ENCODE data around the gene CORO1A. TPM values are rescaled to one million over a fixed set of nuclear protein-coding genes. Genes with fewer than 3 reads are reported as not detected.

Gene CORO1A
- total RNA-seq, 1 donor from 2014 or later: 1.6 TPM

DNA sequence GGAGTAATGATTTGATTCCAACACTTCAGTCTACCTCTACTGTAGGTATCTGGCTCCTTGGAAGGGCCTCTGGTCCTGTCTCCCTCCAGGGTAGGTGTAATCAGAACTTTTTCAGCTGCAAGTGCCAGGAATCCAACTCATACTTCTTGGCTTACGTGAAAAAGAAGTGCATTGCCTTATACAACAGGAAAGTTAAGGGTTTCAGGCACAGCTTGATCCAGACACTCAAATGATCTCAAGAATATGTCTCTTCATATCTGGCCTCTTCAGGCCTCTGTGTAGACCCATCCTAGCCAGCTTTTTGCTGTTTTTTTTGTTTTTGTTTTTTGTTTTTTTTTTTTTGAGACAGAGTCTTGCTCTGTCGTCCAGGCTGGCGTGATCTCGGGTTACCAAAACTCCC, 4.2 kb upstream of the CORO1A start:
- H3K27ac Mint-ChIP-seq: no peak overlapping the region
- TF ChIP-seq, protein P1, sequence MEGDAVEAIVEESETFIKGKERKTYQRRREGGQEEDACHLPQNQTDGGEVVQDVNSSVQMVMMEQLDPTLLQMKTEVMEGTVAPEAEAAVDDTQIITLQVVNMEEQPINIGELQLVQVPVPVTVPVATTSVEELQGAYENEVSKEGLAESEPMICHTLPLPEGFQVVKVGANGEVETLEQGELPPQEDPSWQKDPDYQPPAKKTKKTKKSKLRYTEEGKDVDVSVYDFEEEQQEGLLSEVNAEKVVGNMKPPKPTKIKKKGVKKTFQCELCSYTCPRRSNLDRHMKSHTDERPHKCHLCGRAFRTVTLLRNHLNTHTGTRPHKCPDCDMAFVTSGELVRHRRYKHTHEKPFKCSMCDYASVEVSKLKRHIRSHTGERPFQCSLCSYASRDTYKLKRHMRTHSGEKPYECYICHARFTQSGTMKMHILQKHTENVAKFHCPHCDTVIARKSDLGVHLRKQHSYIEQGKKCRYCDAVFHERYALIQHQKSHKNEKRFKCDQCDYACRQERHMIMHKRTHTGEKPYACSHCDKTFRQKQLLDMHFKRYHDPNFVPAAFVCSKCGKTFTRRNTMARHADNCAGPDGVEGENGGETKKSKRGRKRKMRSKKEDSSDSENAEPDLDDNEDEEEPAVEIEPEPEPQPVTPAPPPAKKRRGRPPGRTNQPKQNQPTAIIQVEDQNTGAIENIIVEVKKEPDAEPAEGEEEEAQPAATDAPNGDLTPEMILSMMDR (IDR thresholded peaks at IDR 0.05; ENCODE audit: unreplicated experiment): no peak
- H3K36me3 Mint-ChIP-seq (ENCODE audit: insufficient read depth): no peaks in the 10 kb centered on the region
- H3K4me3 Mint-ChIP-seq (ENCODE audit: low read depth): no peak overlapping the region
- H3K4me1 Mint-ChIP-seq (ENCODE audit: low read depth): no peaks in the 10 kb centered on the region
- peaks cover 12% of the 10 kb centered on the region for H3K27me3 Mint-ChIP-seq
- H3K9me3 Mint-ChIP-seq (ENCODE audit: low read depth): no peaks in the 10 kb centered on the region
- DNase-seq (ENCODE audit: low spot score, unreplicated experiment): no peak

DNA sequence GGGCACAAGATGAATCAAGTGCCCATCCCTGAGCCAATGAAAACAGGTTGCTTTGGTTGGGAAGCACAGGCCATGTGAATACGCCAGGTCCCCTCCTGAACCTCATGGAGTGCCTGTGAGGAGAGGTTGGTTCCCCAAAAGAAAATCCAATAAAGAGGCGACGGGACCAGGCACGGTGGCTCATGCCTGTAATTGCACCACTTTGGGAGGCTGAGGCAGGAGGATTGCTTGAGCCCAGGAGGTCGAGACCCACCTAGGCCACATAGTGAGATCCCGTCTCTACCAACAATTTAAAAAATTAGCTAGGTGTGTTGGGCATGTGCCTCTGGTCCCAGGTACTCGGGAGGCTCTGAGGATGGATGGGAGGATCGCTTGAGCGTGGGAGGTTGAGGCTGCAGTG, 3.5 kb upstream of the CORO1A start:
- TF ChIP-seq, protein P1 (IDR thresholded peaks at IDR 0.05; ENCODE audit: unreplicated experiment): no peak
- Mint-ChIP-seq H3K27ac (no peak overlapping the region), H3K4me1 (ENCODE audit: low read depth) (no peaks in the 10 kb centered on the region), H3K4me3 (ENCODE audit: low read depth) (no peak overlapping the region), H3K9me3 (ENCODE audit: low read depth) (no peaks in the 10 kb centered on the region), H3K36me3 (ENCODE audit: insufficient read depth) (no peaks in the 10 kb centered on the region), H3K27me3 (peaks cover 19% of the 10 kb centered on the region)
- no peak for DNase-seq (ENCODE audit: low spot score, unreplicated experiment)

DNA sequence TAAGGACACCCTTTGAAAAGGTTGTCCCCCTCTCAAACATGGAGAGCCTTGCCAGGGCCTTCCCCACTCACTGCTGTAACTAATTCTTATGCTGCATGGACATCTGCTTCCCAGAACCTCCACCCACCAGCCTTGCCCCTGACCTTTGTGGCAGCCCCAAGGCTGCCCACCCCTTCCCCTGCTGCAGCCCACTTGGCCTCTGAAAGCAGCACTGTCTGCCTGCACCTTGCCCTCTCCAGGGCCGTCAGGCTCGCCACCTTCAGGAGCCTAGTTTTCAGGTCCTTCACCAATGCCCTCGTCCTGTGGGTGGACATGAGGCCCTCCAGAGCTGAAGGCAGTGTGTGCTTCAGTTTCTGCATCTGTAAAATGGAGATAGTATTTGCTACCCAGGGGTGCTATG, 2.7 kb upstream of the CORO1A start:
- Mint-ChIP-seq H3K4me1 (ENCODE audit: low read depth) (no peaks in the 10 kb centered on the region), H3K4me3 (ENCODE audit: low read depth) (no peak overlapping the region), H3K36me3 (ENCODE audit: insufficient read depth) (no peaks in the 10 kb centered on the region), H3K9me3 (ENCODE audit: low read depth) (no peaks in the 10 kb centered on the region), H3K27ac (no peak overlapping the region), H3K27me3 (peaks cover 20% of the 10 kb centered on the region)
- no peak for DNase-seq (ENCODE audit: low spot score, unreplicated experiment)
- TF ChIP-seq, protein P1 (IDR thresholded peaks at IDR 0.05; ENCODE audit: unreplicated experiment): no peak

DNA sequence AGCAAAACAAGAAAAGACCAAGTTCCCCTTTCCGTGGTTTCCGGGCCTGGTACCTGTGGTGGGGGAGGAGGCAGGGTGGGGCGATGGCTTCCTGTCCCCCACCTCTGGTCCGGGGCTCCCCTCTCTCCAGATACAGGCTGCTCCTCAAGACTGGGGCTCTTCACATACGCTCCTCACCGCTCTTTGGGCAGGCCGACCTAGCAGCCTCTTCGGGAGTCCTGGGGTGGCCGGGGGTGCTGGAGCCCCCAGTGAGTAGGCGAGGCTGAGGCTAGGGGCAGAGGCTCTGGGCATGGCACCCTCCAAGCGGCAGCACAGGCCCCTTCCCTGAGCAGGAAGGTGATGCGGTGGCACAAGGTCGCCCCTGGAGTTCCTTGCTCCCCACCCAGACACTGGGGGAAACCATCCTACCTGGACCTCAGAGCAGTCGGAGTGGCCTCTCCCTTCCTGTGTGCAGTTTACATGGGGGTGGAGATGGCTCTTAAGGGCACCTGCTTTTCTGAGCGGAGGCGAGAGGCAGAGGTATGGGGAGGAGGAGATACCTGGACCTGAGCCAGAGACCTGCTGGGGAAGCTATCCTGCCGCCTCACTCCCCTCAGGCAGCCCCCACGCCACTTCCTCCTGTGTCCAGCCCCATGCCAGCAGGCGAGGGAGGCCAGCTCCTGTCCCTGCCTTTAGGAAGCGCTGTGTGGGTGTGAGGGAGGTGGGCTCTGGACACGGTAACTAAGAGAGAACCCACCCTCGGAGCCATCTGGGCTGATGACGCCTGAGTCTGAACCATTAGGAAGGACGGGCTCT, 891 bp downstream of the CORO1A start:
- Mint-ChIP-seq H3K9me3 (ENCODE audit: low read depth) (no peaks in the 10 kb centered on the region), H3K27me3 (peaks cover 20% of the 10 kb centered on the region), H3K4me1 (ENCODE audit: low read depth) (no peaks in the 10 kb centered on the region), H3K27ac (no peak overlapping the region), H3K36me3 (ENCODE audit: insufficient read depth) (no peaks in the 10 kb centered on the region), H3K4me3 (ENCODE audit: low read depth) (peak overlapping the region; percentile 50)
- DNase-seq (ENCODE audit: low spot score, unreplicated experiment): no peak
- TF ChIP-seq, protein P1 (IDR thresholded peaks at IDR 0.05; ENCODE audit: unreplicated experiment): no peak

DNA sequence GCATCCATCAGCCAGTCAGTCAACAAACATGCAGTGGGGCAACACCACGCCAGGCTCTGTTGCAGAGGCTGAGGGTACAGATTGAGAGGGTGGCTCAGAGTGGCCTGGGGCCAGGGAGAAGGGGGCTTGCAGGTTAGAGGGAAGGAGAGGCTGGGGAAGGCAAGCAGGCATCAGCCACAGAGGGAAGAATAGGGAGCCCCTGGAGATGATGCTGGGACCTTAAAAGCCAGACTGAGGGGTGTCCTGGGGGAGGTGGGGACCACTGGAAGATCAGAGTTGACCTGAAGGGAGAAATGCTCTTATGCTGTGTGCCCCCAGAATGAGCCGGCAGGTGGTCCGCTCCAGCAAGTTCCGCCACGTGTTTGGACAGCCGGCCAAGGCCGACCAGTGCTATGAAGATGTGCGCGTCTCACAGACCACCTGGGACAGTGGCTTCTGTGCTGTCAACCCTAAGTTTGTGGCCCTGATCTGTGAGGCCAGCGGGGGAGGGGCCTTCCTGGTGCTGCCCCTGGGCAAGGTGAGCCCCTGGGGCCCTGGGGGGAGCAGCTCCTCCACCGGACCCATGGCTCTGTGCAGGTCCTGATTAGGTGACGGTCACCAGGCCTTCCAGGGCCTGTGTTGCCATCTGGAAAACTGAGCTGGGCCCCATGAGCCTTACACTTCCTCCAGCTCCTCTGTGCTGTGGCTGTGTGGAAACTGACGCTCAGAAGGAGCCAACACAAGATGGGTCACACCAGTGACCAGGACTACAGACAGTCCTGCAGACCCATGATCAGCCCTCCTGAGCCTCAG, 1.7 kb downstream of the CORO1A start:
- Mint-ChIP-seq H3K36me3 (ENCODE audit: insufficient read depth) (no peaks in the 10 kb centered on the region), H3K4me3 (ENCODE audit: low read depth) (no peak overlapping the region), H3K9me3 (ENCODE audit: low read depth) (no peaks in the 10 kb centered on the region), H3K27ac (no peak overlapping the region), H3K27me3 (peaks cover 20% of the 10 kb centered on the region), H3K4me1 (ENCODE audit: low read depth) (no peaks in the 10 kb centered on the region)
- no peak for DNase-seq (ENCODE audit: low spot score, unreplicated experiment)
- TF ChIP-seq, protein P1 (IDR thresholded peaks at IDR 0.05; ENCODE audit: unreplicated experiment): no peak
